H1 (cell line): Measurements from ENCODE around the gene PPP2R2C. TPM values are rescaled to one million over a fixed set of nuclear protein-coding genes. Genes with fewer than 3 reads are reported as not detected.

Source experiments
- CTCF ChIA-PET: fragments of 300-600 bp; sonication (Branson Sonifier 250); formaldehyde crosslinking; loops from one replicate; lab custom pipeline; 2021; ENCODE audit not compliant: partially characterized antibody; lab: Charles Lee
- POLR2A ChIA-PET: fragments of 300-600 bp; sonication (Branson Sonifier 250); formaldehyde crosslinking; loops from one replicate; lab custom pipeline; 2021; ENCODE audit warnings: inconsistent platforms; ENCODE audit not compliant: partially characterized antibody; lab: Charles Lee
- DNase-seq, 2 experiments: peaks; one replicate each; pipeline versions ENCODE4 v3.0.0 to v3.0.0-alpha.2; 2010 to 2022; ENCODE audit warnings: low spot score in 2 of 2, low read depth in 1 of 2, mixed read lengths in 1 of 2
- FAIRE-seq: peaks from 2 replicates; lab custom pipeline; 2011; peaks lifted over from hg19 to GRCh38; lab: Jason Lieb, UNC
- H2AFZ ChIP-seq: 2 replicates; pipeline ENCODE4 v1.8.1; 2012; ENCODE audit warnings: low read length, inconsistent platforms
- H2AK5ac ChIP-seq: 2 replicates; pipeline ENCODE4 v1.6.1; 2013; ENCODE audit warnings: low read depth, low read length
- H2BK120ac ChIP-seq: replicated peaks from 2 replicates; pipeline ENCODE3; 2013; ENCODE audit warnings: low read depth, low read length, inconsistent platforms
- H2BK12ac ChIP-seq: 2 replicates; pipeline ENCODE4 v1.6.1; 2013; ENCODE audit warnings: low read depth, low read length
- H2BK15ac ChIP-seq: 2 replicates; pipeline ENCODE4 v1.6.1; 2013; ENCODE audit warnings: low read length
- H2BK20ac ChIP-seq: 2 replicates; pipeline ENCODE4 v1.6.1; 2013; ENCODE audit warnings: low read length
- H2BK5ac ChIP-seq: 2 replicates; pipeline ENCODE4 v1.6.1; 2013; ENCODE audit warnings: low read depth, low read length
- H3K14ac ChIP-seq: 2 replicates; pipeline ENCODE4 v1.6.1; 2013; ENCODE audit warnings: inconsistent platforms; ENCODE audit not compliant: insufficient read length
- H3K18ac ChIP-seq: 2 replicates; pipeline ENCODE4 v1.6.1; 2013; ENCODE audit warnings: low read length; ENCODE audit errors: extremely low read depth
- H3K23ac ChIP-seq: 2 replicates; pipeline ENCODE4 v1.6.1; 2013; ENCODE audit warnings: inconsistent platforms; ENCODE audit not compliant: insufficient read length
- H3K23me2 ChIP-seq: 2 replicates; pipeline ENCODE4 v1.6.1; 2013; ENCODE audit warnings: low read depth, low read length
- H3K27ac ChIP-seq: 2 replicates; pipeline ENCODE4 v1.6.1; 2011; ENCODE audit warnings: low read depth, low read length, inconsistent platforms
- H3K27me3 ChIP-seq, 4 experiments: replicated peaks in 1 of 4; 1 replicate in 1 of 4; 2 replicates in 3 of 4; pipeline versions ENCODE4 v1.6.1 to v1.8.1; 2011 to 2013; ENCODE audit warnings: low read length in 3 of 4, mild to moderate bottlenecking in 3 of 4, inconsistent platforms in 2 of 4, mixed read lengths in 2 of 4, moderate library complexity in 1 of 4; ENCODE audit not compliant: control insufficient read depth in 3 of 4, insufficient read depth in 3 of 4; ENCODE audit errors: extremely low read depth in 1 of 4
- H3K36me3 ChIP-seq, 4 experiments: 2 replicates each; pipeline versions ENCODE4 v1.6.1 to v1.8.1; 2011 to 2013; ENCODE audit warnings: mild to moderate bottlenecking in 4 of 4, low read length in 3 of 4, moderate library complexity in 2 of 4, control low read depth in 1 of 4, inconsistent platforms in 1 of 4; ENCODE audit not compliant: insufficient read depth in 4 of 4, control insufficient read depth in 2 of 4
- H3K4ac ChIP-seq: replicated peaks from 2 replicates; pipeline ENCODE3; 2013; ENCODE audit warnings: low read length, low read depth, mixed read lengths, inconsistent platforms; ENCODE audit not compliant: insufficient read length
- H3K4me1 ChIP-seq, 4 experiments: replicated peaks in 1 of 4; 1 replicate in 1 of 4; 2 replicates in 3 of 4; pipeline versions ENCODE4 v1.6.1 to v1.8.1; 2011 to 2013; ENCODE audit warnings: low read length in 3 of 4, inconsistent platforms in 2 of 4, mixed read lengths in 1 of 4; ENCODE audit not compliant: insufficient read depth in 4 of 4, control insufficient read depth in 3 of 4
- H3K4me2 ChIP-seq, 2 experiments: 2 replicates each; pipeline versions ENCODE4 v1.6.1 to v1.8.1; 2011 to 2013; ENCODE audit warnings: low read depth in 2 of 2, low read length in 2 of 2, control low read depth in 1 of 2, inconsistent platforms in 1 of 2, mild to moderate bottlenecking in 1 of 2; ENCODE audit not compliant: insufficient read depth in 1 of 2
- H3K4me3 ChIP-seq, 4 experiments: fragments of 200-600, 300-600 bp in 1 of 4; sonication (generic), shearing (Covaris generic), sonication (Bioruptor Twin) in 1 of 4; 2 replicates each; pipeline versions ENCODE4 v1.5.1 to v1.8.1; 2011 to 2016; ENCODE audit warnings: low read length in 4 of 4, low read depth in 3 of 4, control low read depth in 2 of 4, inconsistent platforms in 2 of 4, mild to moderate bottlenecking in 2 of 4, mixed read lengths in 1 of 4, moderate library complexity in 1 of 4; ENCODE audit not compliant: insufficient read depth in 2 of 4; ENCODE audit errors: extremely low read depth in 1 of 4
- H3K56ac ChIP-seq: replicated peaks from 2 replicates; pipeline ENCODE3; 2013; ENCODE audit warnings: low read depth, mild to moderate bottlenecking, mixed read lengths, low read length, inconsistent platforms; ENCODE audit not compliant: insufficient read length
- H3K79me1 ChIP-seq: 2 replicates; pipeline ENCODE4 v1.6.1; 2013; ENCODE audit warnings: low read depth, low read length, control low read depth
- H3K79me2 ChIP-seq, 2 experiments: 2 replicates each; pipeline versions ENCODE4 v1.6.1 to v1.8.1; 2012 to 2013; ENCODE audit warnings: low read length in 2 of 2, mild to moderate bottlenecking in 2 of 2, inconsistent platforms in 1 of 2; ENCODE audit not compliant: insufficient read depth in 2 of 2, control insufficient read depth in 1 of 2
- H3K9ac ChIP-seq, 4 experiments: replicated peaks in 1 of 4; 1 replicate in 1 of 4; 2 replicates in 3 of 4; pipeline versions ENCODE4 v1.6.1 to v1.8.1; 2011 to 2013; ENCODE audit warnings: low read depth in 3 of 4, low read length in 3 of 4, control low read depth in 2 of 4, mild to moderate bottlenecking in 2 of 4, moderate library complexity in 2 of 4, inconsistent platforms in 1 of 4; ENCODE audit errors: extremely low read depth in 1 of 4
- H3K9me3 ChIP-seq, 2 experiments: 2 replicates each; pipeline versions ENCODE4 v1.6.1 to v1.8.1; 2012 to 2013; ENCODE audit warnings: mild to moderate bottlenecking in 2 of 2, moderate library complexity in 2 of 2, control low read depth in 1 of 2, inconsistent platforms in 1 of 2, low read depth in 1 of 2, low read length in 1 of 2, mixed read lengths in 1 of 2; ENCODE audit not compliant: insufficient read depth in 2 of 2
- H4K20me1 ChIP-seq, 2 experiments: replicated peaks in 1 of 2; 2 replicates each; pipeline versions ENCODE3 to v1.8.1; 2011 to 2013; ENCODE audit warnings: inconsistent platforms in 2 of 2, low read length in 2 of 2, mild to moderate bottlenecking in 1 of 2; ENCODE audit not compliant: insufficient read depth in 2 of 2, control insufficient read depth in 1 of 2
- H4K5ac ChIP-seq: 2 replicates; pipeline ENCODE4 v1.6.1; 2013; ENCODE audit warnings: low read length, low read depth, mixed read lengths, inconsistent platforms; ENCODE audit not compliant: insufficient read length
- H4K8ac ChIP-seq: 2 replicates; pipeline ENCODE4 v1.8.0; 2013; ENCODE audit warnings: mild to moderate bottlenecking, moderate library complexity, low read length, inconsistent platforms; ENCODE audit not compliant: insufficient read depth; ENCODE audit errors: extremely low read depth
- H4K91ac ChIP-seq: replicated peaks from 2 replicates; pipeline ENCODE3; 2013; ENCODE audit warnings: low read length, mixed read lengths, inconsistent platforms; ENCODE audit not compliant: insufficient read length
- BRCA1 ChIP-seq: IDR thresholded peaks from 2 replicates; pipeline ENCODE4 v1.6.1; 2012; ENCODE audit warnings: low read depth, low read length, improper control_type of control experiment
- CBX5 ChIP-seq: fragments of 300-800, 300-1000 bp; sonication (generic); IDR thresholded peaks from 2 replicates; pipeline ENCODE4 v1.7.1; 2016; ENCODE audit warnings: antibody characterized with exemption, low read length, low read depth
- CBX8 ChIP-seq: fragments of 300-800, 300-1000 bp; sonication (generic); IDR thresholded peaks from 2 replicates; pipeline ENCODE4 v1.7.1; 2016; ENCODE audit warnings: low read depth, low read length, borderline replicate concordance
- RFX5 ChIP-seq: IDR thresholded peaks from 2 replicates; pipeline ENCODE4 v1.6.1; 2011; ENCODE audit warnings: low read depth, low read length, improper control_type of control experiment, borderline replicate concordance
- SIRT6 ChIP-seq: IDR thresholded peaks from one replicate; pipeline ENCODE4 v1.7.1; 2012; ENCODE audit warnings: low read length, inconsistent platforms
- TCF12 ChIP-seq: IDR thresholded peaks from 2 replicates; pipeline ENCODE4 v1.6.1; 2011; ENCODE audit warnings: low read depth, mild to moderate bottlenecking, low read length
- TEAD4 ChIP-seq: IDR thresholded peaks from 2 replicates; pipeline ENCODE4 v1.6.1; 2012; ENCODE audit warnings: low read depth, low read length, inconsistent platforms, mixed read lengths
- WGBS, 2 experiments: shearing (Covaris generic) in 1 of 2; methylation state at CpG; one replicate each; pipeline versions ENCODE4 v1.1.6 to v1.1.7; 2013 to 2015; ENCODE audit warnings: low lambda C conversion rate in 2 of 2, mixed read lengths in 2 of 2, inconsistent platforms in 1 of 2, low coverage in 1 of 2, missing lambda C conversion rate in 1 of 2; ENCODE audit not compliant: insufficient replicate concordance in 2 of 2, insufficient coverage in 1 of 2, insufficient read length in 1 of 2; ENCODE audit errors: extremely low coverage in 1 of 2, missing lambda C conversion rate in 1 of 2; 5-methylcytosine and 5-hydroxymethylcytosine counted together
- polyA plus RNA-seq, 7 experiments: library from polyadenylated mRNA; depleted of rRNA in 3 of 7; stranded (reverse) in 5 of 7; unstranded in 2 of 7; fragments of >200 nt in 5 of 7; fragments of 200-250 nt in 2 of 7; gene quantifications; 1 replicate in 5 of 7; 2 replicates in 1 of 7; 4 replicates in 1 of 7; pipeline versions ENCODE4 v1.2.1 to v1.2.3, GENCODE V29; 2011 to 2013; ENCODE audit warnings: missing spikeins in 2 of 7, mixed read lengths in 2 of 7
- total RNA-seq: library from RNA; stranded (reverse); fragmentation: NEBNext Ultra II Directional; extraction: Animal tissue kit (Norgen Biotek cat#: 25700); gene quantifications from 2 replicates; pipeline ENCODE4 v1.2.1, GENCODE V29; 2021

PPP2R2C gene
- total and polyA plus RNA-seq, 2 of the 8 experiments (the other 6 are each of a cell fraction or from before 2014, with no cell fraction given), result 6.4 TPM

DNA sequence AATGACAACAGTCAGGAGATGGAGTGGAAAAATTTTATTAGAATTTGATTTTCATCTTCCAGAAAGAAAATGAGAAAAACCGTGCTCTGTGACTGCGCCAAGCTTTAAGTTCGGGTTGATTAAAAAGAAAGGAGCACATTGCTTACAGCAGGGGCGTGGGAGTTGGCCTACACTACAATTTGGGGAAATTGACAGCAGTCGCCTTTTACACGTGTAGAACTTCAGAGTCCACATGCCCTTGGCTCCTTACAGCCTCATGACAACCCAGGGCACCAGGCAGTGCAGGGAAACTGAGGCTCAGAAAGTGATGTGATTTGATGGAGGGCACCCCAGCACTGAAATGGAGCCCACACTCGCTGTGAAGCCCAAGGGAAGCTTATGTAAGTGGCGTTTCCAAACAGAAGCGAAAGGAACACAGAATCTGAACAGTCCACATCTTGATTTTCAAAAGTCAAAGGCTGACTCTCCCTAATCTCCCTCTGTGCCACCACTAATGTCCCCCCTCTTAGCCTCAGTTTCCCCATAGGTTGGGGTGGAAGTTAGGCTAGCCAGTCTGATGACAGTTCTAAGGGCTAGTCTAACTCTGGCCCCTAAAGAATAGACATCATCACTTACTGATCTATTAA lies 5.5 kb downstream of the PPP2R2C start:
- Histone ChIP-seq H3K4me1 (peaks cover 0 to 10% (median 6%) of the 10 kb centered on the region in 4 experiments; a peak in 5 of 7 replicates), H4K8ac (no peak overlapping the region; the same call in 1 of the 2 replicates), H4K20me1 (peaks cover 3 to 4% of the 10 kb centered on the region in 2 experiments), H3K23ac (no peak overlapping the region), H3K4me2 (no peak overlapping the region), H3K14ac (no peak overlapping the region), H2AFZ (no peak overlapping the region), H2BK12ac (no peak overlapping the region), H3K4ac (no peak overlapping the region), H3K4me3 (no peak overlapping the region), H2BK120ac (no peak overlapping the region), H3K56ac (no peak overlapping the region), H3K36me3 (no peaks in the 10 kb centered on the region), H2AK5ac (no peak overlapping the region), H2BK5ac (no peak overlapping the region), H2BK15ac (no peak overlapping the region), H2BK20ac (no peak overlapping the region), H3K18ac (no peak overlapping the region), H3K27me3 (peaks cover 17 to 37% (median 27%) of the 10 kb centered on the region in 4 experiments), H3K79me1 (peaks cover under 1% of the 10 kb centered on the region; the same call in 1 of the 2 replicates), H3K9me3 (no peaks in the 10 kb centered on the region), H4K91ac (no peak overlapping the region), H3K9ac (no peak overlapping the region), H3K27ac (no peak overlapping the region), H3K23me2 (peaks cover 3% of the 10 kb centered on the region; the same call in 1 of the 2 replicates), H3K79me2 (no peaks in the 10 kb centered on the region), H4K5ac (no peak overlapping the region)
- 84% methylated on average over 9 of the region's 9 CpGs; no CpG with 5 or more reads in 1 of the 2 experiments for WGBS, 2 experiments
- POLR2A ChIA-PET, result no interaction called here
- DNase-seq, result peak in 1 of 2 experiments; percentile 30
- TF ChIP-seq CBX5 (no peak), TCF12 (no peak), TEAD4 (no peak), BRCA1 (no peak), SIRT6 (no peak), RFX5 (no peak), CBX8 (no peak)
- FAIRE-seq, result no peak
- CTCF ChIA-PET, result interaction anchor here (0.7 to 0.8 kb wide), 2 partner anchors 9 to 15 kb away, joined by 3 read pairs; no protein-coding TSS in a partner anchor
